ENCODE data around the gene FCHO1.

FCHO1 gene

DNA sequence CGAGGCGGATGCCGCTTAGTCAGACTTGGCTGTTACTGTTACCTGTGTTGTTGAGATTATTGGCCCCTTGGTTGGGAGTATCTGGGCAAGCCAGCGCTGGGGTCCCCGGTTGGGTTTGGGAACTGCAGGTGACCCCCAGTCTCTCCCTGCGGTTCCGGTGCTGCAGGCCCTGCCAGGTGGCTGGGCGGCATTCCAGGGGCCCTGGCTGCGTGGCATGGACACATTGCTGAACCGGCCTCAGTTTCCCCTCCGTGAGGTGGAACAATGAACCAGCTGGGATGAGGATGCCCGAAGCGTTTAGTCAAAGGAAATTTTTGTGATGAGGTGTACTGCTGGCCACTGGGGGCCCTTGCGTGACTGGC lies 44.2 kb downstream of the FCHO1 start:
- ATAC-seq (ENCODE audit: insufficient read depth, low read depth), result no peak
- no peak overlapping the region for H3K9ac ChIP-seq (ENCODE audit: low read depth, low read length)

DNA sequence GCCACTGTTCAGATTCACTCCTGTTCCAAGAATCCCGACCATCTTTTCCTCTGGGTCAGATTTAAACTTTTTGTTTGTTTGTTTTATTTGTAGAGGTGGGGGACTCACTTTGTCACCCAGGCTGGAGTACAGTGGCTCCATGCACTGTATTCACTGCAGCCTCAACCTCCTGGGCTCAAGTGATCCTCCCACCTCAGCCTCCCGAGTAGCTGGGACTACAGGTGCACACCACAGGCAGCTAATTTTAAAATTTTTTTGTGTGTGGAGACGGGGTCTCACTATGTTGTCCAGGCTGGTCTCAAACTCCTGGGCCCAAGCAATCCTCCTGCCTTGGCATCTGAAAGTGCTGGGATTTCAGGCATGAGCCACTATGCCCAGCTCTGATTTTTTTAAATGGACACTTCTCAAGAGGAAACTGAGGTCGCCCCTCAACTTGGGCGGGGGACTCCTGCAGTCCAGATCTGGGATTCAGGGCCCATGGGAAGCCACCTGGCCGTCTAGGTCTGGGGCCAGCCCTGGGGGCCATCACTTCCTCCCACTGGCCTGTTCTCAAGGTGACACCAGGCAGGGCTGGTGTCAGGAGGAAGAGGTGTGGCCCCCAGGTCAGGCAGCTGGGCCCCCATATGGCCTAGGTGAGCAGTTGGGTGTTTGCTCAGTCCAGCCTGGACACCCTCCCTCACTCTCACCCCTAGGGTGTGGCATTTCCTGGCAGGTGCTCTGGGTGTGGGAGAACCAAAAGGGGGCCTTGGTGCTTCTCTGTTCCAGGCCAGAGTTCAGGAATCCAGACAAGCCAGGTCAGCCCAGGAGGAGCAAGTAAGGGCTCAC lies 44.9 kb downstream of the FCHO1 start:
- DNase-seq, result no peak
- no peak for ATAC-seq (ENCODE audit: insufficient read depth, low read depth)
- no peak overlapping the region for H2AFZ ChIP-seq (ENCODE audit: low read depth, low read length)
- H3K4me3 ChIP-seq (ENCODE audit: low read depth in 1 of 2, low read length in 2 of 2), result no peak overlapping the region
- H4K20me1 ChIP-seq (ENCODE audit: insufficient read depth, low read length), result no peaks in the 10 kb centered on the region
- H3K4me1 ChIP-seq (ENCODE audit: insufficient read depth, low read length), result 0 out of 2 replicates have a peak, but pooled peaks cover 2% of the 10 kb centered on the region
- no peaks in the 10 kb centered on the region for H3K9me3 ChIP-seq (ENCODE audit: insufficient read depth, low read length, severe bottlenecking)
- H3K36me3 ChIP-seq (ENCODE audit: insufficient read depth, low read length), result no peaks in the 10 kb centered on the region
- no peak overlapping the region for H3K9ac ChIP-seq (ENCODE audit: low read depth, low read length)
- no peak overlapping the region for H3K27ac ChIP-seq (ENCODE audit: low read length)
- H3K4me2 ChIP-seq (ENCODE audit: insufficient read depth, low read length), result no peak overlapping the region
- H3K27me3 ChIP-seq (ENCODE audit: insufficient read depth, low read length, poor library complexity), result no peaks in the 10 kb centered on the region
- H3K79me2 ChIP-seq (ENCODE audit: insufficient read depth, low read length), result no peaks in the 10 kb centered on the region
- TF ChIP-seq, protein P1, sequence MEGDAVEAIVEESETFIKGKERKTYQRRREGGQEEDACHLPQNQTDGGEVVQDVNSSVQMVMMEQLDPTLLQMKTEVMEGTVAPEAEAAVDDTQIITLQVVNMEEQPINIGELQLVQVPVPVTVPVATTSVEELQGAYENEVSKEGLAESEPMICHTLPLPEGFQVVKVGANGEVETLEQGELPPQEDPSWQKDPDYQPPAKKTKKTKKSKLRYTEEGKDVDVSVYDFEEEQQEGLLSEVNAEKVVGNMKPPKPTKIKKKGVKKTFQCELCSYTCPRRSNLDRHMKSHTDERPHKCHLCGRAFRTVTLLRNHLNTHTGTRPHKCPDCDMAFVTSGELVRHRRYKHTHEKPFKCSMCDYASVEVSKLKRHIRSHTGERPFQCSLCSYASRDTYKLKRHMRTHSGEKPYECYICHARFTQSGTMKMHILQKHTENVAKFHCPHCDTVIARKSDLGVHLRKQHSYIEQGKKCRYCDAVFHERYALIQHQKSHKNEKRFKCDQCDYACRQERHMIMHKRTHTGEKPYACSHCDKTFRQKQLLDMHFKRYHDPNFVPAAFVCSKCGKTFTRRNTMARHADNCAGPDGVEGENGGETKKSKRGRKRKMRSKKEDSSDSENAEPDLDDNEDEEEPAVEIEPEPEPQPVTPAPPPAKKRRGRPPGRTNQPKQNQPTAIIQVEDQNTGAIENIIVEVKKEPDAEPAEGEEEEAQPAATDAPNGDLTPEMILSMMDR (IDR thresholded peaks at IDR 0.05; ENCODE audit: borderline replicate concordance, extremely low read depth, low read length, poor library complexity, severe bottlenecking), result no peak
- no peak for TF ChIP-seq EZH2 (IDR thresholded peaks at IDR 0.05; ENCODE audit: borderline replicate concordance, low read depth, low read length, severe bottlenecking)

More for the DNA sequence above, 44.2 kb downstream of the FCHO1 start:
- no peaks in the 10 kb centered on the region for H4K20me1 ChIP-seq (ENCODE audit: insufficient read depth, low read length)
- H2AFZ ChIP-seq (ENCODE audit: low read depth, low read length), result no peak overlapping the region
- H3K79me2 ChIP-seq (ENCODE audit: insufficient read depth, low read length), result no peaks in the 10 kb centered on the region
- H3K27me3 ChIP-seq (ENCODE audit: insufficient read depth, low read length, poor library complexity), result no peaks in the 10 kb centered on the region
- no peak overlapping the region for H3K4me3 ChIP-seq (ENCODE audit: low read depth in 1 of 2, low read length in 2 of 2)
- TF ChIP-seq, protein P1 (IDR thresholded peaks at IDR 0.05; ENCODE audit: borderline replicate concordance, extremely low read depth, low read length, poor library complexity, severe bottlenecking), result no peak
- TF ChIP-seq EZH2 (IDR thresholded peaks at IDR 0.05; ENCODE audit: borderline replicate concordance, low read depth, low read length, severe bottlenecking), result no peak
- no peak for DNase-seq
- H3K36me3 ChIP-seq (ENCODE audit: insufficient read depth, low read length), result no peaks in the 10 kb centered on the region
- no peaks in the 10 kb centered on the region for H3K9me3 ChIP-seq (ENCODE audit: insufficient read depth, low read length, severe bottlenecking)
- no peak overlapping the region for H3K4me2 ChIP-seq (ENCODE audit: insufficient read depth, low read length)
- H3K4me1 ChIP-seq (ENCODE audit: insufficient read depth, low read length), result 0 out of 2 replicates have a peak, but pooled peaks cover 3% of the 10 kb centered on the region
- H3K27ac ChIP-seq (ENCODE audit: low read length), result no peak overlapping the region

DNA sequence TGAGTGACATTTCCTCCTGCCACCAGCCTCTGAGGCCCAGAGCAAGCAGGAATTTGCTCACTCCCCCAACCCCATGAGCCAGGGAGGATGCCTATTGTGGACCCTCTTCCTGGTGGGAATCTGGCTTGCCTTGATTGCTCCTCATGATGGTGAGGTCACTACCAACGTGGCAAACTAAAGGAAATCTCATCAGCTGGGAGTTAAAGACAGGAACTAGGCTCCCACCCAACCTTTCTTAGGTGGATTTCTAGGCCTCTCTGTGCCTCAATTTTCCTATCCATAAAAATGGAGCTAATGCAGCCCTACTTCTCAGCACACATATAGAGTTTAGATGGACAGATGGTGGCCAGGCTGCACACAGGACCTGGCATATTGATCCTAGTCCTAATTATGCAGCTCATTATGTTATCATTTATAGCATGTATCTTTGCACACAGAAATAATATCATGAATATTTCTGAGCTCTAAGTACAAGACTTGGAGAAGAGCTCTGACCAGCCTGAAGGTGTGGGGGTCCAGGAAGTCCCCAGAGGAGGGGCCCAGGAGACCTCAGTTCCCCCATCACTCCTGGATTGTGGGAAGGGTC lies 45.7 kb downstream of the FCHO1 start:
- DNase-seq, result no peak

More for the DNA sequence above, 45.7 kb downstream of the FCHO1 start:
- Histone ChIP-seq H3K4me2 (ENCODE audit: insufficient read depth, low read length) (no peak overlapping the region), H3K79me2 (ENCODE audit: insufficient read depth, low read length) (no peaks in the 10 kb centered on the region), H3K4me1 (ENCODE audit: insufficient read depth, low read length) (no peaks in the 10 kb centered on the region), H2AFZ (ENCODE audit: low read depth, low read length) (no peak overlapping the region), H3K9ac (ENCODE audit: low read depth, low read length) (no peak overlapping the region), H3K9me3 (ENCODE audit: insufficient read depth, low read length, severe bottlenecking) (no peaks in the 10 kb centered on the region), H3K27me3 (ENCODE audit: insufficient read depth, low read length, poor library complexity) (no peaks in the 10 kb centered on the region), H3K4me3 (ENCODE audit: low read depth in 1 of 2, low read length in 2 of 2) (no peak overlapping the region), H3K36me3 (ENCODE audit: insufficient read depth, low read length) (no peaks in the 10 kb centered on the region), H3K27ac (ENCODE audit: low read length) (no peak overlapping the region), H4K20me1 (ENCODE audit: insufficient read depth, low read length) (no peaks in the 10 kb centered on the region)
- no peak for ATAC-seq (ENCODE audit: insufficient read depth, low read depth)
- TF ChIP-seq, protein P1 (IDR thresholded peaks at IDR 0.05; ENCODE audit: borderline replicate concordance, extremely low read depth, low read length, poor library complexity, severe bottlenecking), result no peak
- no peak for TF ChIP-seq EZH2 (IDR thresholded peaks at IDR 0.05; ENCODE audit: borderline replicate concordance, low read depth, low read length, severe bottlenecking)
